ELF-1 (cell line): Measurements from ENCODE around the gene HOXA11.

ENCODE experiments used
- DNase-seq: peaks from one replicate; pipeline ENCODE4 v3.0.0-alpha.2; 2016; ENCODE audit warnings: low read depth, low spot score

The HOXA11 gene

GRCh38 chr7:27133409-27134231 is 51.4 kb downstream of the HOXA11 start:
- DNase-seq = no peak

GRCh38 chr7:27132978-27133377 is 52.1 kb downstream of the HOXA11 start:
- DNase-seq = no peak

GRCh38 chr7:27132214-27132613 is 52.8 kb downstream of the HOXA11 start:
- DNase-seq = no peak

DNA sequence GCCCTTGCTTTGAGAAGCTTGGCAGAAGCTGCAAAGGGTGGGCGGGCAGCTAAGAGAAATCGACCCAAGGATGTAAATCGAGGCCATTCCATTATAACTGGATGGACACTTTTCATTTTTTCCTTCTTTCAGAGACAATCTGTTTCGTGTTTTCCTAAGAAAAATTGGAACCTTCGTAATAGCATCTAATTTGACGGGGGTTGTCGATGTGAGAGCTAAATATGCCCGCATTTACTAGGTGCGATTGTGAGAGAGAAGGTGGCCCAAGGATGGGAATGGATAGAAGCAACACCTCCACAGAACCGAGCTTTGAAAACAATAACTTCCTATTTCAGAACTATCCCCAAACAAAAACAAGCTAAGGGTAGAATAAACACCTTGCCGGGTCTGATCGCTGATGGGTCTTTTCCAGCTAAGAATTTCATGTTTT is 53.6 kb downstream of the HOXA11 start:
- no peak for DNase-seq
